Measurements from ENCODE around the gene CLDN2. TPM values are rescaled to one million over a fixed set of nuclear protein-coding genes. Genes with fewer than 3 reads are reported as not detected.

The CLDN2 gene
- total RNA-seq, 1 experiment from 2014 or later = not detected

GRCh38 chrX:106912864-106913263 lies 7.3 kb upstream of the CLDN2 start:
- intact Hi-C loops (cut with micrococcal nuclease; ENCODE audit: unreplicated experiment) = no loop called here
- ChIA-PET POLR2A (ENCODE audit: low non-redundant PET) (no interaction called here), CTCF (no interaction called here)
- Histone ChIP-seq H3K9me3 (ENCODE audit: low read depth, low read length, poor library complexity, severe bottlenecking) (no peaks in the 10 kb centered on the region), H3K27ac (ENCODE audit: low read depth, low read length, poor library complexity, severe bottlenecking) (no peak overlapping the region), H3K27me3 (replicated peaks; ENCODE audit: insufficient read depth, low read depth, low read length, poor library complexity) (no peaks in the 10 kb centered on the region), H3K4me3 (ENCODE audit: low read depth, low read length, poor library complexity, severe bottlenecking) (no peak overlapping the region), H3K4me1 (ENCODE audit: insufficient read depth, low read length, poor library complexity, severe bottlenecking) (peaks cover 6% of the 10 kb centered on the region), H3K36me3 (ENCODE audit: insufficient read depth, low read length, poor library complexity, severe bottlenecking) (no peaks in the 10 kb centered on the region)
- no TSS peak for BruUV-seq (replicated peaks)
- no peak for DNase-seq (ENCODE audit: low spot score)
- TF ChIP-seq CTCF (conservative IDR thresholded peaks at IDR 0.05; ENCODE audit: low read depth, low read length) = no peak
- TF ChIP-seq EZH2 (IDR thresholded peaks at IDR 0.05; ENCODE audit: borderline replicate concordance, low read depth, low read length, poor library complexity, severe bottlenecking) = no peak

GRCh38 chrX:106917830-106918500 lies 2.2 kb upstream of the CLDN2 start:
- peak; percentile 78 for DNase-seq (ENCODE audit: low spot score)
- Histone ChIP-seq H3K36me3 (ENCODE audit: insufficient read depth, low read length, poor library complexity, severe bottlenecking) (no peaks in the 10 kb centered on the region), H3K27me3 (replicated peaks; ENCODE audit: insufficient read depth, low read depth, low read length, poor library complexity) (no peaks in the 10 kb centered on the region), H3K9me3 (ENCODE audit: low read depth, low read length, poor library complexity, severe bottlenecking) (no peaks in the 10 kb centered on the region), H3K27ac (ENCODE audit: low read depth, low read length, poor library complexity, severe bottlenecking) (no peak overlapping the region), H3K4me3 (ENCODE audit: low read depth, low read length, poor library complexity, severe bottlenecking) (no peak overlapping the region), H3K4me1 (ENCODE audit: insufficient read depth, low read length, poor library complexity, severe bottlenecking) (peaks cover 13% of the 10 kb centered on the region)
- ChIA-PET CTCF (no interaction called here), POLR2A (ENCODE audit: low non-redundant PET) (no interaction called here)
- TF ChIP-seq CTCF (conservative IDR thresholded peaks at IDR 0.05; ENCODE audit: low read depth, low read length) = no peak
- no peak for TF ChIP-seq EZH2 (IDR thresholded peaks at IDR 0.05; ENCODE audit: borderline replicate concordance, low read depth, low read length, poor library complexity, severe bottlenecking)
- BruUV-seq (replicated peaks) = no TSS peak
- intact Hi-C loops (cut with micrococcal nuclease; ENCODE audit: unreplicated experiment) = no loop called here

GRCh38 chrX:106921637-106922036 lies 1.4 kb downstream of the CLDN2 start:
- H3K9me3 ChIP-seq (ENCODE audit: low read depth, low read length, poor library complexity, severe bottlenecking) = no peaks in the 10 kb centered on the region
- POLR2A ChIA-PET (ENCODE audit: low non-redundant PET) = no interaction called here
- CTCF ChIA-PET = no interaction called here
- peaks cover 13% of the 10 kb centered on the region for H3K4me1 ChIP-seq (ENCODE audit: insufficient read depth, low read length, poor library complexity, severe bottlenecking)
- TF ChIP-seq EZH2 (IDR thresholded peaks at IDR 0.05; ENCODE audit: borderline replicate concordance, low read depth, low read length, poor library complexity, severe bottlenecking) = no peak
- no peak for TF ChIP-seq CTCF (conservative IDR thresholded peaks at IDR 0.05; ENCODE audit: low read depth, low read length)
- H3K27me3 ChIP-seq (replicated peaks; ENCODE audit: insufficient read depth, low read depth, low read length, poor library complexity) = no peaks in the 10 kb centered on the region
- no peak overlapping the region for H3K4me3 ChIP-seq (ENCODE audit: low read depth, low read length, poor library complexity, severe bottlenecking)
- no TSS peak for BruUV-seq (replicated peaks)
- no peaks in the 10 kb centered on the region for H3K36me3 ChIP-seq (ENCODE audit: insufficient read depth, low read length, poor library complexity, severe bottlenecking)
- DNase-seq (ENCODE audit: low spot score) = no peak
- intact Hi-C loops (cut with micrococcal nuclease; ENCODE audit: unreplicated experiment) = no loop called here
- H3K27ac ChIP-seq (ENCODE audit: low read depth, low read length, poor library complexity, severe bottlenecking) = no peak overlapping the region

Measured in A673 (cell line).